DLD1 (cell line): ENCODE data around the gene NKD2.

Experiments used
- in situ Hi-C: cut with HindIII; loops from 2 replicates; pipeline ENCODE4 v1.10.0; 2017; ENCODE audit warnings: low sequenced_read_pairs

The NKD2 gene

GRCh38 chr5:1041225-1042143, 32.9 kb downstream of the NKD2 start:
- in situ Hi-C loops: no loop called here

GRCh38 chr5:1042626-1043025, 34.0 kb downstream of the NKD2 start:
- in situ Hi-C loops: no loop called here

DNA sequence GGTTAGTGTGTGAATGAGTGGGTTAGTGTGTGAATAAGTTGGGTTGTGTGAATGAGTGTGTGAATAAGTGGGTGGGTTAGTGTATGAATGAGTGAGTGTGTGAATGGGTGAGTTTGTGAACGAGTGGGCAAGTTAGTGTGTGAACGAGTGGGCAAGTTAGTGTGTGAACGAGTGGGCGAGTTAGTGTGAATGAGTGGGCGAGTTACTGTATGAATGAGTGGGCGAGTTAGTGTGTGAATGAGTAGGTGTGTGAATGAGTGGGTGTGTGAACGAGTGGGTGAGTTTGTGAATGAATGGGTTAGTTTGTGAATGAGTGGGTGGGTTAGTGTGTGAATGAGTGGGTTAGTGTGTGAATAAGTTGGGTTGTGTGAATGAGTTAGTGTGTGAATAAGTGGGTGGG, 34.7 kb downstream of the NKD2 start:
- in situ Hi-C loops: no loop called here

DNA sequence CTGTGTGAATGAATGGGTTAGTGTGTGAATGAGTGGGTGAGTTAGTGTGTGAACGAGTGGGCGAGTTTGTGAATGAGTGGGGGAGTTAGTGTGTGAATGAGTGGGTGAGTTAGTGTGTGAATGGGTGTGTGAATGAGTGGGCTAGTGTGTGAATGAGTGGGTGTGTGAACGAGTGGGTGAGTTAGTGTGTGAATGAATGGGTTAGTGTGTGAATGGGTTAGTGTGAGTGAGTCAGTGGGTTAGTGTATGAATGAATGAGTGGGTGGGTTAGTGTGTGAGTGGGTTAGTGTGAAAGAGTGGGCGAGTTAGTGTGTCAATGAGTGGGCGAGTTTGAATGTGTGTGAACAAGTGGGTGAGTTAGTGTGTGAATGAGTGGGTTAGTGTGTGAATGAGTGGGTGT, 35.5 kb downstream of the NKD2 start:
- in situ Hi-C loops: no loop called here

DNA sequence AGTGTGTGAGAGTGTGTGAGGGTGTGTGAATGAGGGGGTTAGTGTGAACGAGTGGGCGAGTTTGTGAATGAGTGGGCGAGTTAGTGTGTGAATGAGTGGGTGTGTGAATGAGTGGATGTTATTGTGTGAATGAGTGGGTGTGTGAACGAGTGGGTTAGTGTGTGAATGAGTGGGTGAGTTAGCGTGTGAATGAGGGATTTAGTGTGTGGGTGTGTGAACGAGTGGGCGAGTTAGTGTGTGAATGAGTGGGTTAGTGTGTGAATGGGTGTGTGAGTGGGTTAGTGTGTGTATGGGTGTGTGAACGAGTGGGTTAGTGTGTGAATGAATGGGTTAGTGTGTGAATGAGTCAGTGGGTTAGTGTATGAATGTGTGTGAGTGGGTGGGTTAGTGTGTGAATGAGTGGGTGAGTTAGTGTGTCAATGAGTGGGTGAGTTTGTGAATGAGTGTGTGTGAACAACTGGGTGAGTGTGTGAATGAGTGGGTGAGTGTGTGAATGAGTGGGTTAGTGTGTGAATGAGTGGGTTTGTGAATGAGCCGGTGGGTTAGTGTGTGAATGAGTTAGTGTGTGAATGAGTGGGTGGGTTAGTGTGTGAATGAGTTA, 37.5 kb downstream of the NKD2 start:
- in situ Hi-C loops: no loop called here

- in situ Hi-C loops: no loop called here
Observed at GRCh38 chr5:1047332-1047965, 38.8 kb downstream of the NKD2 start.

GRCh38 chr5:1048162-1048721, 39.6 kb downstream of the NKD2 start:
- in situ Hi-C loops: no loop called here

- in situ Hi-C loops: no loop called here
Observed at GRCh38 chr5:1048861-1049838, 40.5 kb downstream of the NKD2 start.

- in situ Hi-C loops: no loop called here
Observed at GRCh38 chr5:1050423-1051365, 42.1 kb downstream of the NKD2 start.

GRCh38 chr5:1051366-1051720, 42.7 kb downstream of the NKD2 start:
- in situ Hi-C loops: no loop called here

DNA sequence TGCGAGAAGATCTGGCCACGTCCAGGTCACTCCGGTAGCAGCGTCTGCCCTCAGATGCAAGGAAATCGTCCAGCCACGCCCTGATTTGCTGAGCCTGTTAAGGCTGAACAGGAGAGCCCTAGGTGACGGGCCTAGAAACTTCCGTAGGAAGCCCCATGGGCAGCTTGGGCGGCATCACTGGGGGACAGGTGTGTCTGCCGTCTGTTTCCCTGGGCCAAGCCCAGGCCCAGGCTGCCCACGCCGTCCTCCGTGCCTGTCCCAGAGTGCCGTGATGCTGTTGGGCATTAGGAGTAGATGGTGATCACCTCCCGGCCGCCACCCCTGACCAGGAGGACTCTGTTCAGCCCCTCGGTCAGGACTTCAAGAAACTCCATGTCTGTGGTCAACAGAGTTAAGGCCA, 43.5 kb downstream of the NKD2 start:
- in situ Hi-C loops: no loop called here

- in situ Hi-C loops: no loop called here
Observed at GRCh38 chr5:1052641-1053390, 44.2 kb downstream of the NKD2 start.

DNA sequence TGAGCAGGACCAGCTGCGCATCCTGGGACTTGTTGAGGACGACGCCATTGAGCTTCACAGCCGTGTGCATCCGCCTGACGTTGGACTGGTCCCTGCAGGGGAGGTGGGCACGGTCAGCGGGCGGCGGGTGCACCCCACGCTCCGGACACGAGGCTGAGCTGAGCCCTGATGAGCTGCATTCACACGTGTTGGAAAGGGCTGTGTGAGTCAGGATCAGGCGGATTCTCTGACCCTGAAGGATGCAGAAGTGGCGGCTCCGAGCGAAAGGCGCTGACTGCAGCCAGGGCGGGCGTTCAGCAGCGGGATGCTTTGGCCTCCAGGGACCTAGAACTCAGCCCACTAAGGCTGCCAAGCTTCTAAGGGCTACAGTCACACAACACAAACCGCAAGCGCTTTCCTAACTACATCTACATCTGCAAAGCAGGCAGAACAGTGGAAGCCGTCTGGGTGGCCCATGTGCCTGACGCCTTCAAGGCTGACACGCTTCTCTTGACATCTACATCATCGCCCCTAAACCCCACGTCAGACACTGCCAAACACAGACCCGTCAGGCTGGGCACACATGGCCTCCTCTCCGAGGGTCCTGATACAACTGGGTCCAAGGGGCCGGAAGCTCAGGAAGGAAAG, 44.9 kb downstream of the NKD2 start:
- in situ Hi-C loops: no loop called here

DNA sequence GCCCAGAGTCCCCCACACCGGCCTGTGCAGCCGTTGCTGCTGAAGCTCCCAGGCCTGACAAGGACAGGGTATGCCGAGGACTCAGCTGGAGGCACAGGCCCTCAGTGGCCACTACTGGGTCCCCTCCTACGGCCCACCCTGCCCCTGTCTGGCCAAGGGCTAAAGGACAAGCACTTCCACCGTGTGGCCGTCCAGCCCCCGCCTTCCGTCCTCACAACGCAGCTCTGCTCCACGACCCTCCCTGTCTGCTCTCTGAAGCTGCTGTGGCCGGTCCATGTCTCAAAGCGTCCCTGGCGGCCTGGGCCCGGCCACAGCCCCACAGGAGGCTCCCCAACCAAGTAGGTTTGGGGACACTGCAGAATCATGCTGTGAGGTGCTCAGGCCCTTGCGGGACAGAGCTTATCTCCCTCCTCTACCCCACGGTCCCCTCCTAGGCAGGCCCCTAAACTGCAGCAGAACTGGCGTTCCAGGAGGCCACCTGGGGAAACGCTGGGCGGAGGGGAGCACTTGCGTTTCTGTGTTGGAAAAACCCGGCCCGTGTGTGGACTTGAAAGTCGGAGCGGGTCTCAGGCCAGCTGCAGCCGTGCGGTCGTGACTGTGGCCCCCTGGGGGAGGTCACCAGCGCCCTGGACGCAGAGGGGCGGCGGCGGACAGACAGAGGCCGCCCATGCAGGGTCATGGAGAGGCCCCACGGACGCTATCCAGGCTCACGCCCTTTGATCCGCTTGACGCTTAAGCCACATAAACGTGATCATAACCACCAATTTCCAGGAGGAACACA, 45.6 kb downstream of the NKD2 start:
- in situ Hi-C loops: no loop called here

- in situ Hi-C loops: no loop called here
Observed at GRCh38 chr5:1054799-1055775, 46.5 kb downstream of the NKD2 start.

GRCh38 chr5:1055896-1056610, 47.5 kb downstream of the NKD2 start:
- in situ Hi-C loops: no loop called here
